ENCODE measurements around the gene EHD4.

Gene EHD4

GRCh38 chr15:41978534-41978933 is 6.2 kb upstream of the EHD4 start:
- Histone ChIP-seq H3K4me3 (ENCODE audit: low read length, poor library complexity, severe bottlenecking) (no peak overlapping the region), H2AFZ (ENCODE audit: low read length) (no peak overlapping the region), H3K4me1 (ENCODE audit: insufficient read depth, low read length, poor library complexity, severe bottlenecking) (no peaks in the 10 kb centered on the region), H3K9ac (ENCODE audit: low read depth, low read length, poor library complexity, severe bottlenecking) (no peak overlapping the region), H3K9me3 (ENCODE audit: insufficient read depth, low read depth, low read length) (no peaks in the 10 kb centered on the region), H3F3A (ENCODE audit: low read depth) (no peaks in the 10 kb centered on the region), H3K9me2 (replicated peaks; ENCODE audit: low read depth, low read length) (no peaks in the 10 kb centered on the region), H3K4me2 (ENCODE audit: low read depth, low read length, poor library complexity, severe bottlenecking) (no peak overlapping the region), H3K79me2 (ENCODE audit: insufficient read depth, low read length) (no peaks in the 10 kb centered on the region), H3K36me3 (ENCODE audit: insufficient read depth, low read length) (no peaks in the 10 kb centered on the region), H4K20me1 (ENCODE audit: insufficient read depth, low read length, poor library complexity, severe bottlenecking) (no peaks in the 10 kb centered on the region), H3K27me3 (ENCODE audit: insufficient read depth, low read length, poor library complexity, severe bottlenecking) (no peaks in the 10 kb centered on the region)
- TF ChIP-seq EZH2phosphoT487 (IDR thresholded peaks at IDR 0.05; ENCODE audit: borderline replicate concordance): no peak
- no peak for TF ChIP-seq CTCF (conservative IDR thresholded peaks at IDR 0.05; ENCODE audit: low read length)

DNA sequence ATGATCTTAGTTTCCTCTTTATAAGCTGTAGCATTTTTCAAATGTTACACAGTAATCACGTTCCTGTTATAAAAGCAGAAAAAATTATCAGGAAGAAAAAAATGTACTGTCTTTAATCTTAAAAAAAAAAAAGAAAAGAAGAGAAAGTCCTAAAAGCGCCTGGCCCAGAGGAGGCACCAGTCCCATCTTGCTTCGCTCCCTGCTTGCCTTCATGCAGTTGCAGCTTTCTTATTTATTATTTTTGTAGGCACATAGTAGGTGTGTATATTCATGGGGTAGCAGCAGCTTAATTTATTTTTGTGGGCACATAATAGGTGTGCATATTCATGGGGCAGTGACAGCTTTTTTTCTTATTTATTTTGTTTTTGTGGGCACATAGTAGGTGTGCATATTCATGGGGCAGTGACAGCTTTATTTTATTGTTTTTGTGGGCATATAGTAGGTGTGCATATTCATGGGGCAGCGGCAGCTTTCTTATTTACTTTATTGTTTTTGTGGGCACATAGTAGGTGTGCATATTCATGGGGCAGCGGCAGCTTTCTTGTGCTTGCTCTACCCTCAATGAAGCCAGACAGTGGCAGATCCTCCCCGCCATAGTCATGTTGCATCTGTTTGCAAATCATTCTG is 5.5 kb upstream of the EHD4 start:
- no peak overlapping the region for H3K4me3 ChIP-seq (ENCODE audit: low read length, poor library complexity, severe bottlenecking)
- H3F3A ChIP-seq (ENCODE audit: low read depth): no peaks in the 10 kb centered on the region
- H3K9me2 ChIP-seq (replicated peaks; ENCODE audit: low read depth, low read length): no peaks in the 10 kb centered on the region
- H3K9ac ChIP-seq (ENCODE audit: low read depth, low read length, poor library complexity, severe bottlenecking): no peak overlapping the region
- no peaks in the 10 kb centered on the region for H3K79me2 ChIP-seq (ENCODE audit: insufficient read depth, low read length)
- H3K4me2 ChIP-seq (ENCODE audit: low read depth, low read length, poor library complexity, severe bottlenecking): no peak overlapping the region
- H2AFZ ChIP-seq (ENCODE audit: low read length): no peak overlapping the region
- H3K4me1 ChIP-seq (ENCODE audit: insufficient read depth, low read length, poor library complexity, severe bottlenecking): peaks cover 3% of the 10 kb centered on the region
- no peaks in the 10 kb centered on the region for H3K9me3 ChIP-seq (ENCODE audit: insufficient read depth, low read depth, low read length)
- TF ChIP-seq EZH2phosphoT487 (IDR thresholded peaks at IDR 0.05; ENCODE audit: borderline replicate concordance) (no peak), CTCF (conservative IDR thresholded peaks at IDR 0.05; ENCODE audit: low read length) (no peak)
- no peaks in the 10 kb centered on the region for H4K20me1 ChIP-seq (ENCODE audit: insufficient read depth, low read length, poor library complexity, severe bottlenecking)
- H3K27me3 ChIP-seq (ENCODE audit: insufficient read depth, low read length, poor library complexity, severe bottlenecking): no peaks in the 10 kb centered on the region
- H3K36me3 ChIP-seq (ENCODE audit: insufficient read depth, low read length): no peaks in the 10 kb centered on the region

DNA sequence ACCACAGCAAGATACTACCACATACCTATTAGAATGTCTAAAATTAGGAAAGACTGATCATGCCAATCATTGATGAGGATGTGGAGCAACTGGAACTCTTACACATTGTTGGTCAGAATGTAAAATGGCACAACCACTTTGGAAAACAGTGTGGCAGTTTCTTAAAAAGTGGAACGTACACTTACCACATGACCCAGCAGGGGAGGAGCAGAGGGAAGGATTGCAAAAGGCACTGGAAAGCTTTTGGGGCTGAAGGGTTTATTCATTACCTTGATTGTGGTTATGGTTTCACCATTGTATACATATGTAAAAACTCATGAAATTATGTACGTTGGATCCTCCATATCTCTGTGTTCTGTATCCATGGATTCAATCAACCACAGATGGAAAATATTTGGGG is 3.3 kb upstream of the EHD4 start:
- Histone ChIP-seq H3F3A (ENCODE audit: low read depth) (no peaks in the 10 kb centered on the region; the same call in 1 of the 2 replicates), H3K9me2 (replicated peaks; ENCODE audit: low read depth, low read length) (no peaks in the 10 kb centered on the region), H3K36me3 (ENCODE audit: insufficient read depth, low read length) (no peaks in the 10 kb centered on the region), H3K79me2 (ENCODE audit: insufficient read depth, low read length) (no peaks in the 10 kb centered on the region), H4K20me1 (ENCODE audit: insufficient read depth, low read length, poor library complexity, severe bottlenecking) (peaks cover 7% of the 10 kb centered on the region), H2AFZ (ENCODE audit: low read length) (no peak overlapping the region), H3K27me3 (ENCODE audit: insufficient read depth, low read length, poor library complexity, severe bottlenecking) (no peaks in the 10 kb centered on the region), H3K9me3 (ENCODE audit: insufficient read depth, low read depth, low read length) (no peaks in the 10 kb centered on the region), H3K9ac (ENCODE audit: low read depth, low read length, poor library complexity, severe bottlenecking) (no peak overlapping the region), H3K4me2 (ENCODE audit: low read depth, low read length, poor library complexity, severe bottlenecking) (no peak overlapping the region), H3K4me3 (ENCODE audit: low read length, poor library complexity, severe bottlenecking) (no peak overlapping the region), H3K4me1 (ENCODE audit: insufficient read depth, low read length, poor library complexity, severe bottlenecking) (peaks cover 16% of the 10 kb centered on the region)
- TF ChIP-seq EZH2phosphoT487 (IDR thresholded peaks at IDR 0.05; ENCODE audit: borderline replicate concordance) (no peak), CTCF (conservative IDR thresholded peaks at IDR 0.05; ENCODE audit: low read length) (no peak)

All from Loucy (cell line).